ENCODE results near the gene MTMR1.

Gene MTMR1

DNA sequence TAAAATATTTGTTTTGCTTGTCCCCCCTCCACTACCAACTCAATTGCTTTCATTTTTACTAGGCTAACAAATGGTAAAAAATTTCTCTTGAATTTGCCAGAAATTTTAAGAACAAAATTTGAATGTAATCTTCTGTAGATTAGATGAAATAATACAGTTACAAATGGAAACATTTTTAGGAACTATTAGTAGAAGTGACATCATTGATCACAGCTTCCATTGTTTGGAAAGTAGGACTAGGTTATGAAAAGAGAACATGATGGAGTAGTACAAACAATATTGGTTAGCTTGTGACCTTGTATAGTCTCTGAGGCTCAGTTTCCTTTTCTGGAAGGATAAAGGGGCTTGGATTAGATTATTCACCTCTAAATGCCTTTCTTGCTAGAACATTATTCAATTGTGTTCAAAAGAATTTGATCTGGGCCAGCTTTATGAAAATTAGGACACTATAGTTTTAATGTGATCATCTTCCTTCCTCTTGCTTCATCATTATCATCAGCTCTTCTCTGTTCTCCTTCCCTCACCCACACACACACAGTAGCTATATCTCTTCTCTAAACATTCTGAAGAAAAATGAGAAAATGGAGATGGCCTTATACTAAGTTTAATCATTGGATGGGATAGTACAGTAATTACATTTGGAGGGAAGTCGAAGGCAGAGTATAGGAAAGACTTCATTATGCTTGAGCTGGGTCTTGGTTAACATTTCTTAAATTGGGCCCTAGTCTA lies 9.9 kb downstream of the MTMR1 start:
- H3K36me3 ChIP-seq, result no peaks in the 10 kb centered on the region
- TF ChIP-seq CTCF (IDR thresholded peaks at IDR 0.05), result no peak
- no peak overlapping the region for H3K4me3 ChIP-seq (ENCODE audit: low read depth in 1 of 2, low read length in 1 of 2)
- peaks cover 34% of the 10 kb centered on the region in 2 experiments for H3K4me1 ChIP-seq (ENCODE audit: control insufficient read depth in 1 of 2, insufficient read depth in 1 of 2, low read depth in 1 of 2, low read length in 1 of 2)
- H3K27ac ChIP-seq, result peak overlapping the region; percentile 76
- no peaks in the 10 kb centered on the region for H3K27me3 ChIP-seq
- H3K9me3 ChIP-seq, result no peaks in the 10 kb centered on the region

GRCh38 chrX:150703695-150703974 lies 10.4 kb downstream of the MTMR1 start:
- Histone ChIP-seq H3K27me3 (no peaks in the 10 kb centered on the region), H3K9me3 (no peaks in the 10 kb centered on the region), H3K27ac (peak overlapping the region; percentile 76), H3K36me3 (no peaks in the 10 kb centered on the region), H3K4me1 (ENCODE audit: control insufficient read depth in 1 of 2, insufficient read depth in 1 of 2, low read depth in 1 of 2, low read length in 1 of 2) (peaks cover 34% of the 10 kb centered on the region in 2 experiments), H3K4me3 (ENCODE audit: low read depth in 1 of 2, low read length in 1 of 2) (no peak overlapping the region)
- TF ChIP-seq CTCF (IDR thresholded peaks at IDR 0.05), result no peak

DNA sequence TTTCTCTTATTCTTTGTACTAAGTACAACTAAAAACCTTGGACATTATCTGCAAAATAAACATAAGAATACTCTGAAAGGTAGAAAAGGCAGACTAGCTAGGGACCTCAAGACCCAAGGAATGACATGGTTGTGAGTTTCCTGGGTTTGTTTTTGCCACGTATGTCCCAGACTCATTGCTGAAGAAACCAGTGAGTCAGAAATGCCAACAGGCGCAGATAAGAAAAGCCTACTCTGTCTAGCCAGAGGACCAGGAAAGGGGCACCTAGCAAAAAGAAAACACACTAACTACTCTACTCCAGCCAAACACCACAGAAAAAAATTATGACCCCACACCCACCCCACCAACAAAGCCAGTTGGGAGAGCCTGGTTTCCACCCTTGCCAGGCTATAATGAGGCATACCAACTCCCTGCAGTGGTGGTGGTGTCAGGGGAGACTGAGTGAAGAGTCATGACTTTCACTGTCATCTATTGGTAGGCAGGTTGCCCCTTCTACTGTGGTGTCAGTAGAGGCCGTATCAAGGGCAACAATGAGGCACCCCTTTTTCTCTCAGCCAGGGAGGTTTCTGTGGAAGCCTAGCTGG lies 10.9 kb downstream of the MTMR1 start:
- Histone ChIP-seq H3K4me3 (ENCODE audit: low read depth in 1 of 2, low read length in 1 of 2) (no peak overlapping the region), H3K4me1 (ENCODE audit: control insufficient read depth in 1 of 2, insufficient read depth in 1 of 2, low read depth in 1 of 2, low read length in 1 of 2) (peaks cover 34% of the 10 kb centered on the region in 2 experiments), H3K27me3 (no peaks in the 10 kb centered on the region), H3K36me3 (no peaks in the 10 kb centered on the region), H3K27ac (peak overlapping the region; percentile 76), H3K9me3 (no peaks in the 10 kb centered on the region)
- no peak for TF ChIP-seq CTCF (IDR thresholded peaks at IDR 0.05)

DNA sequence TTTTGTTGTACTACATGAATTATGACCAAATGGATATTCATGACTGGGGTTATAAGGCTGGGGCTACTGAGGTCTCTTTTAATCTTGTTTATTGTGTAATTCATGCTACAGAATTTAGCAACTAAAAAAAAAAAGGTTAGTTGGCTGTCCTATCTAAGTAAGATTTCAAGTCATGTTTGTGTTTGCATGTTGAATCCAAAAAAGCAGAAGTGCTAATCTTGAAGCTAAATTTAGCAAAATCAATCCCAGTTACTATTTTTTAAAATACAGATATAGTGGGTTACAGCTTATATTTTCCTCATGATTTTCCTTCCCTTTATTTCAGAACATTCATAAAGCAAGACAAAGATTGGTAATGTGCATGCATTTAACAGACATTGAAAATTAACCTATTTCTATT lies 19.4 kb downstream of the MTMR1 start:
- no peaks in the 10 kb centered on the region for H3K36me3 ChIP-seq
- H3K4me1 ChIP-seq (ENCODE audit: control insufficient read depth in 1 of 2, insufficient read depth in 1 of 2, low read depth in 1 of 2, low read length in 1 of 2), result no peaks in the 10 kb centered on the region
- no peak for TF ChIP-seq CTCF (IDR thresholded peaks at IDR 0.05)
- H3K4me3 ChIP-seq (ENCODE audit: low read depth in 1 of 2, low read length in 1 of 2), result no peak overlapping the region
- no peaks in the 10 kb centered on the region for H3K9me3 ChIP-seq
- H3K27ac ChIP-seq, result no peak overlapping the region
- no peaks in the 10 kb centered on the region for H3K27me3 ChIP-seq

DNA sequence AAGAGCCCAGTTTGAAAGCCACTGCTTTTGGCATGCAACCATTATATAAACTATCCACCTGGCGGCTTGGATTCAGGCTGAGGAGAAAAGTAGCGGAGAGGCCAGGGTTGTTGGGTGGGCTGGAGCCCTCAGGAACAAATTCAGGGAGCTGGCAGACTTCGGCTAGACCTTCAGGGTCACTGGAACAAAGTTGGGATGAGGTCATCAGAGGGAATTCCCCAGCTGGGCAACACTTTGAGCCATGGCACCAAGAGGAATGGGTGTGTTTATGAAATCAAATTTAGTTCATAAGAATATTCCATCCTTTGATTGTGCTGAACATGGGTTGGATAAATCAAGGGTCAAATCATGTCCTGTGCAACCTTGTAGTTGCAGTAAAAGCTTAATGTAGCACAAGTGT lies 22.0 kb downstream of the MTMR1 start:
- Histone ChIP-seq H3K4me1 (ENCODE audit: control insufficient read depth in 1 of 2, insufficient read depth in 1 of 2, low read depth in 1 of 2, low read length in 1 of 2) (no peaks in the 10 kb centered on the region), H3K9me3 (no peaks in the 10 kb centered on the region), H3K36me3 (no peaks in the 10 kb centered on the region), H3K27ac (no peak overlapping the region), H3K27me3 (no peaks in the 10 kb centered on the region), H3K4me3 (ENCODE audit: low read depth in 1 of 2, low read length in 1 of 2) (no peak overlapping the region)
- TF ChIP-seq CTCF (IDR thresholded peaks at IDR 0.05), result no peak
